HG02610 (cell line): ENCODE data around the gene RAD54L.
"Not testable (repeated sequence)": the region's sequence is repeated elsewhere in the genome, so short reads cannot be mapped to it uniquely, and the experiment has no call there.

Experiments
- ATAC-seq: cut with Tn5 transposase; IDR thresholded peaks from one replicate; pipeline ENCODE4 v1.9.1; 2021; ENCODE audit warnings: mild to moderate bottlenecking, moderate library complexity; ENCODE audit not compliant: unreplicated experiment

The RAD54L gene

GRCh38 chr1:46317323-46317722 is 69.8 kb downstream of the RAD54L start:
- no peak for ATAC-seq

- not testable (repeated sequence) for ATAC-seq
These were observed 71.7 kb downstream of the RAD54L start for GRCh38 chr1:46319301-46319700.

GRCh38 chr1:46319960-46320914 is 72.7 kb downstream of the RAD54L start:
- not testable (repeated sequence) for ATAC-seq

GRCh38 chr1:46322191-46322590 is 74.6 kb downstream of the RAD54L start:
- ATAC-seq = not testable (repeated sequence)

- ATAC-seq = not testable (repeated sequence)
These were observed 77.9 kb downstream of the RAD54L start for GRCh38 chr1:46325285-46326076.
